Esophagus mucosa (tissue), 1 donor: Measurements from ENCODE around the gene RPL37. TPM values are rescaled to one million over a fixed set of nuclear protein-coding genes. Genes with fewer than 3 reads are reported as not detected.

ENCODE experiments used
- ATAC-seq: fragments of 200-7000 bp; cut with Tn5 transposase; one replicate; pipeline ENCODE4 v1.9.1; 2020
- total RNA-seq: library from RNA; stranded (reverse); gene quantifications from one replicate; pipeline ENCODE4 v1.2.4, GENCODE V29; 2023
- donor health status: DM: yes; HTN: yes; CAD: no.

RPL37 gene
- total RNA-seq, 1 donor from 2014 or later = 1,416 TPM

DNA sequence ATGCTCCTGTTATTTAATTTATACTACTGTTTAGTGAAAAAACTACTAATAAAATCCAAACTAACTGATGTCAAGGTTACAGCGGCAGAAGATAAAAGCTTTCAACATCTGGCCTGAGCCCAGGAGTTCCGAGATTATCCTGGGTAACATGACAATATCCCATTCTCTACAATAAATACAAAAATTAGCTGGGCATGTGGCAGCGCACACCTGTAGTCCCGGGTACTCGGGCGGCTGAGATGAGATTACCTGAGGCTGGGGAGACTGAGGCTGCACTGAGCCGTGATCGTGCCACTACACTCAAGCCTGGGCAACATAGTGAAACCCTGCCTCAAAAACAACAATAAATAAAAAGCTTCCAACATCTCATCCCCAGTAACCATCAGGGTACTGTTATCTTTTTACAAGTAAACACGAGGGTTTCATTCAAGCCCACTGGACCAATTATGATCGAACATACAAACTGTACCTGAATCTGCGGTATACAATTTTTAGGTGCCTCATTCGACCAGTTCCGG is 1.3 kb downstream of the RPL37 start:
- no peak for ATAC-seq

- ATAC-seq = no peak
Measured at GRCh38 chr5:40832345-40832744, 2.7 kb downstream of the RPL37 start.

DNA sequence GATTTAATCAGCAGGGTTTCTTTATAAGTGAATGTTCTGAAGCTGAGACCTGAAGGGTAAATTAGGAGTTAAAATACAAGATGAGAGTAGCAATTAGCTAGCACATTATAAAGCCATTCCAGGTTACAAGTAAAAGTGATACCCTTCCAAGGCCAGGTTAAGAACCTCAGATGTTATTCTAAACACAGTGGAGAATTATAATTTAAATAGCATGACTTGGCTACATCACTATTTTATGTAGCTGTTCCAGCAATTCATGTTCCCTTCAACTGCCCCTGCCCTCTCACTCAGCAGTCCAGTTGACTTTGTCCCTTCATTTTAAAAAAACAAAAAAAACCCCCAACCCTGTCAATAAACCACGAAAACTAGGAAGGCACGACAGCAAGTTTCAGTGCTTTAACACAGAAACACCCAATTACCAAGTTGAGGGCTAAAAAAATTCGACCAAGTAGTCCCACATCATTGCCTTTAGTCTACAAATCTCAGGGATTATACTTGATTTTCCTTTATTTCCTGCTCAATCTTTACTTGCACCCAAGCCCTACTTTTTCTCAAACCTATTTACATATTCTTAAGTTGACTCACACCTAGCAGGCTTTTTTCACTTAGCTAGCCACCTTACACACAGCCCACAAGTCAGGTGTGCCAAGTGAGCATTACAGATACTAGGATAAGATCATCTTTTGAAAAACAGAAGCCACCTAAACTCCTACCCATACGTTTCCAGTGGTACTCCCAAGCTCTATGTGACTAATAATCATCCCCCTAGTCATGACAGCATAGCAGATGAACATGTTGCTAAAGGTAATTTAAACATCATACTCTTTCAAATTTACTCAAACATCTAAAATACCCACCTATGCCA is 3.4 kb downstream of the RPL37 start:
- ATAC-seq = no peak

GRCh38 chr5:40829748-40830533 is 5.1 kb downstream of the RPL37 start:
- no peak for ATAC-seq

DNA sequence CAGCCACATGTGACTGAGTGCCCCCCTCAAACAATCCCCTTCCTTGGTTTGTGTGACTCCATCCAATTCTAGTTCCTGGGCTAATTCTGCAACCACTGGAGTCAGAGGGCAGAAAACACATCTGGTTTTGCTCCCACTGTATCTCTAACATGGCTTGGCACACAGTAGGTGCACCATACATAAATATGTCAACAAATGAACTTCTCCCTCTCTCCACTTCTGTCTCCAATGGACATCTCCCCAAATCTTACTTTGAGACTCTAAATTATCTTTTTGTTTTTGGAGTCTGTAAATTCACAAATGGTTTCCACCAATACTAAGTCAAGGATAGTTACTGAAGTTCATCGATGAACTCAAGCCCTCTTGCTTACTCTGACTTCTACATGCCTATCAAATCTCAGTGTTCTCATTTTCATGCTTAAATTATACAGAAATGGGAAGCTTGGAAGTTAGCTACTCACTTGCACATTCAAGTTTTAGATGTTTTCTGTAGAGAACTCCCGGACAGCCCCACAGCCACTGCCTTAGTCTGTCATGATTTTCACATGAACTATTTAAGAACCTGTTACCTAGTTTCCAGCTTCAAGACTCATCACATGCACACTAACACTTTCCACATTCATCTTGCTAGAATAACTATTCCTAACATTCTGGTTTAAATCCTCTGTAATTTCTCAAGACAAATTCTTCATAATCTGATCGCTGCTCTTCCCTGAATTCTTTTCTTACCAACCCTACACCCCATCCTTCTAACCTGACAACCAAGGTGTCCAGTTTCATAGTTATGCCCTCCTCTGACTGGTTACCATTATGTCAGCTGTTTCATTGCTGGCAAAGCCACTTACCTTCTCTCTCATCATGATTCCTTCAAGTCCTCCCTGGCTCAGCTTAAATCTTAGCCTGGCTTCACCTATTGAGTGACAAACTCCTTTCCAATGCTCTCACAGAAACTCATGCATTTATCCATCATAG is 6.0 kb downstream of the RPL37 start:
- ATAC-seq = no peak

GRCh38 chr5:40828021-40828631 is 6.9 kb downstream of the RPL37 start:
- no peak for ATAC-seq

DNA sequence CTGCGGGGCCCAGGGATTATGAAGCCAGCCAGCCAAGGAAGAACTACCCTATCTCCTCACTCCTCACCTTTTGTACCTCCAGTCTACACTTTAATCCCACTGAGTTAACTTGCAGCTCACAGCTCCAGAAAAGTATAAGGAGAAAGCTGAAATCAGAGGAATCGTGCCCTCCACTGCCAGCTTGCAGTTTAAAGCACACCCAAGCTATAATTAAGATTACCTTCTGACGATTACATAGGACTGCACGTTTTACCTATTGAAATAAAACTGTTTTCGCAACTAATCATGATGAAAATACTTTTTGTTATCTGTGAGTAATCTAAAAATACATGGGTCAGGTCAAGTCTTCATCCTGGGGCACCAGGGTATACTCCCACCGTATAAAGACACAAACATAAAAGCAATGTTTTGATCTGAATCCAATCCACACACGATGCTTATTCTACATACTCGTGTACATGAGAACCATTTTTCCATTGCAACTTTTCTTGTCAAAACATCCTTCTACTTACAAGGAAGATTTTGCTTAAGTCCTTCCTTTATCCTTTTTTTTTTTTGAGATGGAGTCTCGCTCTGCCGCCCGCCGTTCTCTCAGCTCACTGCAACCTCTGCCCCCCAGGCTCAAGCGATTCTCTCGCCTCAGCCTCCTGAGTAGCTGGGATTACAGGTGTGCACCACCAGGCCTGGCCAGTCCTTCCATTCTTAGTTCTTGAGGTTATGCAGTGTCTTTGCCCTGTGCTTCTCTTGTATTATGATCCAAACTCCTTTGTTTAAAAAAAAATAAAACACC is 7.6 kb downstream of the RPL37 start:
- ATAC-seq = no peak

- no peak for ATAC-seq
Measured at GRCh38 chr5:40826489-40827187, 8.4 kb downstream of the RPL37 start.

GRCh38 chr5:40825461-40826043 is 9.5 kb downstream of the RPL37 start:
- ATAC-seq = peak; percentile 26

- ATAC-seq = peak; percentile 36
Measured at GRCh38 chr5:40823459-40823858, 11.6 kb downstream of the RPL37 start.

DNA sequence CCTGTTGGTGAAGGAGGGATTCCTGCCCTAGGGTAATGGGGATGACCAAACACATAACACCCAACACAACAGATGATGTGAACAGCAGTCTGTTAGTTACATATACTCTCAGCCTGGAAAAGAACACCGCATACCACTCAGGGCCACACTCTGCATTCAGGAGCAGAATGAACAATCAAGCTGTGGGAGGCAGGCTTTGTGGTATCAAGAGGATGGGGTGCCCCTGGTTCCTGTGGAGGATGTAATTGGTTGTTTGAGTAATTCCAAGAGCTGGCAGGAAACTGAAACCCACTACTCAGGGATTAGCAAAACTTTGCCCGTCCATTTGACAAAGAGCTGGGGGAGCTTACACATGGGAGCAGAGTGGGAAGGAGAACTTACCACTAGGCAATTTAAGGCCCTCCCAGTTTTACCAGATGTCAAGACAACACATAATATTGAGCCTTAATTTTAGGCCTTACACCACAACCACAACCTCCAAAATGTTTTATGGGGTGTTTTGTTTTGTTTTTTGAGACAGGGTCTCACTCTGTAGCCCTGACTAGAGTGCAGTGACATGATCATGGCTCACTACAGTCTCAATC is 21.2 kb downstream of the RPL37 start:
- ATAC-seq = no peak

DNA sequence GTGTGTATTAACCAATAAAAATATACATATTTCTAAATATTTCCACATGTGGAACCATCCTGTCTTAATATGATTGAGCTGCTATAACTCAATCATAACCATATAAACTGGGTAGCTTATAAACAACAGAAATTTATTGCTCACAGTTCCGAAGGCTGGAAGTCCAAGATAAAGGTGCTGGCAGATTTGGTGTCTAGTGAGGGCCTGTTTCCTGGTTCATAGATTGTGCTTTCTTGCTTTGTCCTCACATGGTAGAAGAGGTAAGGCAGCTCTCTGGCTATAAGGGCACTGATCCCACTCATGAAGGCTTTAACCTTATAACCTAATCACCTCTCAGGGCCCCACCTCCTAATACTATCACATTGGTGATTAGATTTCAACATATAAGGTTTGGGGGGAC is 22.9 kb downstream of the RPL37 start:
- no peak for ATAC-seq

DNA sequence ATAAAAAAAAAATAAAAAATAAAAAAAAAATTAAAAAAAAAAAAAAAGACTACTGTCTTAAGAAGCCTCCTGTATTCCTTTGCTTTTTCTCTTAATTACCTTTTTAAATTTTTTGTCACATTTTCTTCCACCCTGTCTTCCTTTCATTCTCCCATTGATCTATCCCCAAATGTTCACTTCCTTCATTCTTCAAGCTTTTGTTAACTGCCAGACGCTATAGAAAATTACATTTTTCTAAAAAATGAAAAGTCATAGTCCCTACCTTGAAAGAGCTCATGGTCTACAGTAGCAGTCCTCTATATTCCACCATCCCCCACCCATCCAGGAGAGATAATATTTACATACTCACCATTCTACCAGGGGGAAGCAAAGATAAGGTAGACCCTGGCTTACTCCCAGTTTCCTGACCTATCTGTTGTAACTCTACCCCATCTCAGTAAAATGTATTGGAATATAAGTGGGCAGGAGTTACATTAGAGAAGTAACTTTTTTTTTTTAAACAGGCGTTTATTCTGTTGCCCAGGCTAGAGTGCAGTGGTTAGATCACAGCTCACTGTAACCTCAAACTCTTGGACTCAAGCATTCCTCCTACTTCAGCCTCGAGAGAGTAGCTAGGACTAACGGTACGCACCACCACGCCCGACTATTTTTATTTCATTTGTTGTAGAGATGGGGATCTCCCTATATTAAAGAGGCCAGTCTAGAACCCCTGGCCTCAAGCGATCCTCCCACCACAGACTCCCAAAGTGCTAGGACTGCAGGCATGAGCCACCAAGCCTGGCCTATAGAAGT is 33.1 kb downstream of the RPL37 start:
- no peak for ATAC-seq

GRCh38 chr5:40799258-40799657 is 35.8 kb downstream of the RPL37 start:
- ATAC-seq = no peak

DNA sequence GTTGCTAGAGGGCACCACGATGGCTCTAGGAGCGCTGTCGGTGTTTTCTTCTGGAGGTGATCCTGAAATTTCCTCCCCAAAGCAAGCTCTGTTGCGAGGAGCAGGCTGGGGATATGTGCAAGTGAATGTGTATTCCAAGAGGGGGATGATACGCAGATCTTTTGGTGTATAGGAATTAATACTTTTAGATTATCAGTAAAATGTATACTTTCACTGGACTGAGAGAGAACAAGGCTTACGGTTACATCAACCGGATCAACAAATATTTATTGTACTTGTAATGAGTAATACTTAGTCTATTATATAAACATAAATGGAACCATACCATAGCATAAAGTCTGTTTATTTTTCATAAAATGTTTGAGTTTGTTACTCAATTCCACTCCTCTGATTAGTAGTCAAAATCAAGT is 36.2 kb downstream of the RPL37 start:
- ATAC-seq = peak; percentile 16

DNA sequence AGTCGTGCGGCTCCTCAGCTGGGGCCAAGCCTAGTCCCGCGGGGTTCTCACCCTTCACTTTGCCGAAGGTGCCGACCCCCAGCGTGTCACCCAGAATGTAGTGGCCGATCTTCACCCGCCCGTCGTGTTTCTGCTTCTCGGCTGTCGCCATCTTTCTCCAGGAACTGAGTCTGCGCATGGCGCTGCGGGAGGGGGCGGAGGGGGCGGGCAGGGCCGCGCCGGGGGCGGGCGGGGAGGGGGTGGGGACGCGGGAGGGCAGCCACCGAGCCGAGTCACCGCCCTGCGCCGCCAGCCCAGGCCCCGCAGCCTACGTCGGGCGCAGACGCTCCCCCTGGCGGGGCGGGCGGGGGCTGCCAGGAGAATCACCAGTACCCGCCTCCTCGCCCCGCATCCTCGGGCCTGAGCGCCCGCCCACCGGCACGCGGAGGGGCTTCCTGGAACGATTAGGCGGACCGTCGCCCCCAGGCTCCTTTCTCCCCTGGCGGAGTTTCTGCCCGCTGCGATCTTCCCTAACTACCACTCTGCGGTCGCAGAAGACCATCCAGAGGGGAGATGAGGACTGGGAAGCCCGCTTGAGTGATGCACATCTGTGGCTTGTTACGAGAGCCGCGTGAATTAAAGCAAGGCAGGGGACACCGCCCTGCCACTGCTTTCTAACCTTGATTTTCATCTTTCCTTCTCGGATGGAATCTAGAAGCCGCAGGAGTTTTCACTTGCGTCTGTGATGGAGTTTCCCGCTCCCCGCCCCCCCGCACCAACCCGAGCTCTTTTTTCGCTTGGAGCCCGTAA is 36.8 kb downstream of the RPL37 start, which contains the start of gene PRKAA1:
Gene PRKAA1 (minus strand): TSS at position 363 of the 789 bp plus-strand sequence. CDS start 185 bp downstream, at position 178.
- ATAC-seq = peak; percentile 98

DNA sequence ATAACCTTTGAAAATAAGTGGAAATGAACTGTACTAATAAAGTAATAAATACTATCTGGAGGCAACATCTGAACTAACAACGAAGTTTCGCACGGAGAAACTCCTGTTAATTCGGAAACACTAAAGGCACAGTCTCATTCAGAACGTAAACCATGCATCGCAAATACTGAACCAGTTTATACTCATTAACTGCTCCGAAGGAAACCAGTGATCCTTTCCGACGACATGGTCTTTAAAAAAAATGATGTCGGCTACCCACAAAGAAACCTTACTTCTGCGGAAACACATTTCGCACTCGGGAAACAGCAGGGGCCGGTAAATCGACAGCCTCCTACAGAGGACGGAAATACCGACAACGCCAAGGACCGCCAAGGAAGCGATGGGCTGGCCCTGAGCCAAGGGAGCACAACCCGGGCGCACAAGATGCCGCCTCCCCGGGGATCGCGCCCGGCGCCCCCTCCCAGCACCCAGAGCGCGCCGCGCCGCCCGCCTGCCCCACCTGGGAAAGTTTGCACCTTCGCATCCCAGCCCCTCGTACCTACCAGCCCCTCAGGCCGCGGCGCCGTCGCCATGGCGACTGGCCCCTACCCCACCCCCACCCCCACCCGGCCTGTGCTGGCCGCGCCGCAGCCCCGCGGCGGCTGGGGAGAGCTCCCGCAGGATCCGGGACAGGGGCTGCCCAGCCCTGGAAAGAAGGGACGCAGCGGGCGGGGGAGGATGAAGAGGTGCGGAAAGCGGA is 37.6 kb downstream of the RPL37 start:
- peak; percentile 65 for ATAC-seq
